Measurements from ENCODE around the gene MROH8.

DNA sequence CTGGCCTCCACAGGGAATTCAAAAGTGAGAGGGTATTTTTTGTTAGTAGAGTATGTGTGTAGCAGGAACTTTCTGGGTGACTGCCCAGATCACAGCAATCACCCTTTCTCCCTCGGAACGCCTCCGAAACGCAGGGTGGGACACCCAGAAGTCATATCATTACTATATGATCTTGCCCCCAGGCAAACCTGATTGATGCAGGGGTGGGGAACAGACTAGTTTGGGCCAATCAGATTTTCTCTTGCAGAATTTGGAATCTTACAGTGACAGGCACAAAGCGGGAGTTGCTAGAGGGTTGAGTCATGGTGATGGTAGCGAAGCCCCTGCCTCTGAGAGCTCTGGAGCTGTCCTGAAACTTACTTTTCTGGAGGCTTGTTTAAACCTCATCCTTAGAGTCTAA lies 16.7 kb downstream of the MROH8 start:
- TF ChIP-seq ELF1 (CRISPR knock-in tag; IDR thresholded peaks at IDR 0.05): no peak
- TF ChIP-seq SIX1 (CRISPR knock-in tag; IDR thresholded peaks at IDR 0.05; ENCODE audit: borderline replicate concordance): no peak
- no peak for TF ChIP-seq SRSF1 (optimal IDR thresholded peaks at IDR 0.05; ENCODE audit: low read depth, low read length)
- no peak for TF ChIP-seq RFX5 (IDR thresholded peaks at IDR 0.05; ENCODE audit: low read depth, low read length)

Measured in HepG2 (cell line).